Loucy (cell line): ENCODE results near the gene MYDGF.
"Not testable (repeated sequence)": the region's sequence is repeated elsewhere in the genome, so short reads cannot be mapped to it uniquely, and the experiment has no call there.

Experiments used
- H2AFZ ChIP-seq: fragments of 200-600 bp; sonication (generic); 2 replicates; pipeline ENCODE4 v1.6.0; 2016; ENCODE audit warnings: antibody characterized with exemption, mild to moderate bottlenecking, low read length, moderate library complexity
- H3F3A ChIP-seq: fragments of 200-600 bp; 2 replicates; pipeline ENCODE4 v1.6.0; 2016; ENCODE audit warnings: antibody characterized with exemption, low read depth, mild to moderate bottlenecking
- H3K27me3 ChIP-seq: fragments of 200-600 bp; sonication (generic); 2 replicates; pipeline ENCODE4 v1.6.1; 2014; ENCODE audit warnings: low read length, mild to moderate bottlenecking; ENCODE audit not compliant: insufficient read depth, poor library complexity, severe bottlenecking
- H3K36me3 ChIP-seq: fragments of 200-600 bp; sonication (generic); 2 replicates; pipeline ENCODE4 v1.6.1; 2016; ENCODE audit warnings: low read length; ENCODE audit not compliant: insufficient read depth
- H3K4me1 ChIP-seq: fragments of 200-600 bp; sonication (generic); 2 replicates; pipeline ENCODE4 v1.5.1; 2014; ENCODE audit warnings: low read length, mild to moderate bottlenecking; ENCODE audit not compliant: insufficient read depth, poor library complexity, severe bottlenecking
- H3K4me2 ChIP-seq: fragments of 200-600 bp; sonication (generic); 2 replicates; pipeline ENCODE4 v1.6.0; 2014; ENCODE audit warnings: antibody characterized with exemption, low read length, low read depth, mild to moderate bottlenecking; ENCODE audit not compliant: poor library complexity, severe bottlenecking
- H3K4me3 ChIP-seq: fragments of 200-600 bp; sonication (generic); 2 replicates; pipeline ENCODE4 v1.5.1; 2014; ENCODE audit warnings: low read length, mild to moderate bottlenecking, mixed read lengths; ENCODE audit not compliant: poor library complexity, severe bottlenecking
- H3K79me2 ChIP-seq: fragments of 200-600 bp; sonication (generic); 2 replicates; pipeline ENCODE4 v1.6.1; 2014; ENCODE audit warnings: low read length; ENCODE audit not compliant: insufficient read depth
- H3K9ac ChIP-seq: fragments of 200-600 bp; sonication (generic); 2 replicates; pipeline ENCODE4 v1.6.0; 2014; ENCODE audit warnings: mild to moderate bottlenecking, low read depth, low read length, moderate library complexity; ENCODE audit not compliant: poor library complexity, severe bottlenecking
- H3K9me2 ChIP-seq: fragments of 200-600 bp; sonication (generic); replicated peaks from 2 replicates; pipeline ENCODE4 v1.6.1; 2016; ENCODE audit warnings: low read depth, low read length, mixed read lengths
- H3K9me3 ChIP-seq: fragments of 200-600 bp; sonication (generic); 2 replicates; pipeline ENCODE4 v1.6.1; 2014; ENCODE audit warnings: mild to moderate bottlenecking, antibody characterized with exemption, low read length, low read depth; ENCODE audit not compliant: insufficient read depth
- H4K20me1 ChIP-seq: fragments of 200-600 bp; sonication (generic); 2 replicates; pipeline ENCODE4 v1.6.0; 2014; ENCODE audit warnings: antibody characterized with exemption, low read length, mild to moderate bottlenecking; ENCODE audit not compliant: insufficient read depth, poor library complexity, severe bottlenecking
- EZH2phosphoT487 ChIP-seq: fragments of 200-600 bp; IDR thresholded peaks from 2 replicates; pipeline ENCODE4 v1.6.1; 2018; ENCODE audit warnings: antibody characterized with exemption, mild to moderate bottlenecking, moderate library complexity, borderline replicate concordance
- TF ChIP-seq, protein P1 (sequence below): fragments of 200-600 bp; sonication (generic); conservative IDR thresholded peaks from 2 replicates; pipeline ENCODE4 v1.5.1; 2014; ENCODE audit warnings: mild to moderate bottlenecking, antibody characterized with exemption, low read length

MYDGF gene

DNA sequence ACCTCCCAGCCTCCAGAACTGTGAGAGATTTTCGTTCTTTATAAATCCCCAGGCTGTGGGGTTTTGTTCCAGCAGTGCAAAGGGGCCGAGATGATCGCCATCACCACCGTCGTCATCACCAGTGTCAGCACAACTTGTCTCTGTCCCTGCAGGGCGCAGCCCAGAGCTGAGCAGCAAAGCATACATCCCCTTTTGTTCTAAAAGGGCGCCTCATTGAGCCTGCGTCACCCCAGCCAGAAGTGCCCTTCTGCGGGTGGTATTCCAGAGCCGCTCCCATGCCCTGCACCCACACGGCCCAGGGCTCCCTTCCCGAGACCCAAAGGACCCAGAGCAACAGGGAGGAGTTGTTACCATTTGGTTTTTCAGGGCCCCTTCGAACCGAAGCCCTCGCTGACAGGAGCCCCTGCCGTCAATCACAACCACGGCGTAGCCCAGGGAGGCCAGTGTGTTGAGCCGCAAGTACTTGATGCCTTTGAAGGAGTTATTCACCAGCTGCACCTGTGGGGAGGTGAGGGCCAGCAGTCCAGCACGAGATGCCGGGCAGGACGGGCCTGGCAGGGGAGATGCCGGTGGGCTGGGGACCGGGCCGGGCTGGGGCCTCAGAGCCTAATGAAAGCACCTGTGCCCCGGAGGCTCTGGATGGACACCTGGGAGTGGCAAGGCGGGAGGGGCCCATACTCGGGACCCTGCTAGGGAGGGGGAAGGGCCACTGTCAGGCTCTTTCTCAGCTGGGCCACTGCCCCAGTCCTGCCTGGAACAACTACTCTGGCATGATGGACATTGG, 14.4 kb upstream of the MYDGF start:
- Histone ChIP-seq H3K27me3 (no peaks in the 10 kb centered on the region), H3F3A (no peaks in the 10 kb centered on the region), H2AFZ (no peak overlapping the region), H3K79me2 (no peaks in the 10 kb centered on the region), H3K9ac (no peak overlapping the region), H3K9me3 (no peaks in the 10 kb centered on the region), H3K36me3 (peaks cover 28% of the 10 kb centered on the region; the same call in 1 of the 2 replicates), H3K4me1 (no peaks in the 10 kb centered on the region), H3K9me2 (no peaks in the 10 kb centered on the region), H3K4me2 (no peak overlapping the region), H3K4me3 (no peak overlapping the region), H4K20me1 (no peaks in the 10 kb centered on the region)
- no peak for TF ChIP-seq EZH2phosphoT487
- TF ChIP-seq, protein P1, sequence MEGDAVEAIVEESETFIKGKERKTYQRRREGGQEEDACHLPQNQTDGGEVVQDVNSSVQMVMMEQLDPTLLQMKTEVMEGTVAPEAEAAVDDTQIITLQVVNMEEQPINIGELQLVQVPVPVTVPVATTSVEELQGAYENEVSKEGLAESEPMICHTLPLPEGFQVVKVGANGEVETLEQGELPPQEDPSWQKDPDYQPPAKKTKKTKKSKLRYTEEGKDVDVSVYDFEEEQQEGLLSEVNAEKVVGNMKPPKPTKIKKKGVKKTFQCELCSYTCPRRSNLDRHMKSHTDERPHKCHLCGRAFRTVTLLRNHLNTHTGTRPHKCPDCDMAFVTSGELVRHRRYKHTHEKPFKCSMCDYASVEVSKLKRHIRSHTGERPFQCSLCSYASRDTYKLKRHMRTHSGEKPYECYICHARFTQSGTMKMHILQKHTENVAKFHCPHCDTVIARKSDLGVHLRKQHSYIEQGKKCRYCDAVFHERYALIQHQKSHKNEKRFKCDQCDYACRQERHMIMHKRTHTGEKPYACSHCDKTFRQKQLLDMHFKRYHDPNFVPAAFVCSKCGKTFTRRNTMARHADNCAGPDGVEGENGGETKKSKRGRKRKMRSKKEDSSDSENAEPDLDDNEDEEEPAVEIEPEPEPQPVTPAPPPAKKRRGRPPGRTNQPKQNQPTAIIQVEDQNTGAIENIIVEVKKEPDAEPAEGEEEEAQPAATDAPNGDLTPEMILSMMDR: no peak

DNA sequence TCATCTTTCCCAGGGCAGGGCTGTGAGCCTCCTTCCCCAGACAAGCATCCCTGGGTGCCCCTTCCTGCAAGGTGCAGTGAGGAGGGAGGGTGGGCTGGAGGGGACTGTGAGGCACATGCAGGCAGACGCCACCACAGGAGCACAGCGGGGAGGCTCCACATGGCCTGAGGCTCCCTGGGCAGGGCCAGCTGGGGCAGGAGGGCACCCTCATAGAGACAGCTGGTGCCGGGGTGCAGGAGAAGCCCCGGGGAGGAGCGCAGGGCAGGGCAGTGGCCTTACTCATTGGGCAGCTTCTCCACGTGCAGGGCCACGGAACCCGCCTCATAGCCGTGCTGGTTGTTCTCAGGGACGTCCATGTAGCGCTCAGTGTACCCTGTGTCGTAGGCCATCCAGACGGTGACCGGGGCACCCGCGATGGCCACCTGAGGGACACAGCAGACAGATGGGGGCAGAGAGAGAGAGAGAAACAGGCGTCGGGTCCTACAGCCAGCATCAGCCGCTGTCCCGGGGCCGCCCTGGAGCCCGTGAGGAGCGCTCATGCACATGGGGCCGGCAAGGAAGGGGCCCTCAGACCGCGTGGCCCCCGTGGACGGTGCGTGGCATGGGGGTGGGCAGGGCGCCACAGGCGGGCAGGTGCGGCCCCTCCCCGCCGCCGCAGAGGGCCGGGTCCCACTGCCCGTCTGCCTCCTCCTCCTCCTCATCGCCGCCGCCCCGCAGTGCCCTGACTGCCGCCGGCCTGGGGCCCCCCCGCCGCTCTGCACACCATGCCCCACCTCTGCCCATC, 12.5 kb upstream of the MYDGF start:
- Histone ChIP-seq H4K20me1 (no peaks in the 10 kb centered on the region), H3K36me3 (peaks cover 18% of the 10 kb centered on the region; the same call in 1 of the 2 replicates), H3K9me3 (no peaks in the 10 kb centered on the region), H3K27me3 (no peaks in the 10 kb centered on the region), H3K9me2 (no peaks in the 10 kb centered on the region), H3K9ac (no peak overlapping the region), H3K4me2 (no peak overlapping the region), H3F3A (no peaks in the 10 kb centered on the region), H3K79me2 (no peaks in the 10 kb centered on the region), H3K4me1 (no peaks in the 10 kb centered on the region), H2AFZ (no peak overlapping the region), H3K4me3 (no peak overlapping the region)
- TF ChIP-seq, protein P1: no peak
- TF ChIP-seq EZH2phosphoT487: no peak

DNA sequence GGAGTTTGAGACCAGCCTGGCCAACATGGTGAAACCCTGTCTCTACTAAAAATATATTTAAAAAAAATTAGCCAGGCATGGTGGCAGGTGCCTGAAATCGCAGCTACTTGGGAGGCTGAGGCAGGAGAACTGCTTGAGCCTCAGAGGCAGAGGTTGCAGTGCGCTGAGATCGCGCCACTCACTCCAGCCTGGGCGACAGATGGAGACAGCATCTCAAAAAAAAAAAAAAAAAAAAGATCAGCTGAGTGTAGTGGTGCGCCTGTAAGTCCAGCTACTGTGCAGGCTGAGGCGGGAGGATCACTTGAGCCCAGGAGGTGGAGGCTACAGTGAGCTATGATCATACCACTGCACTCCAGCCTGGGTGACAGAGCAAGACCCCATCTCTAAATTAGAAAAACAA, 9.9 kb upstream of the MYDGF start:
- not testable (repeated sequence) for H3K9me3 ChIP-seq, H3K4me1 ChIP-seq, H2AFZ ChIP-seq, H3F3A ChIP-seq, H3K4me3 ChIP-seq, H3K9ac ChIP-seq, H3K79me2 ChIP-seq, H3K9me2 ChIP-seq, H4K20me1 ChIP-seq, H3K36me3 ChIP-seq, H3K4me2 ChIP-seq, H3K27me3 ChIP-seq
